Stimulated activated CD8-positive, alpha-beta memory T cell treated with anti-CD3 and anti-CD28 coated beads, Interleukin-7, amount 100 ng/mL, for 24 hours (primary cell): ENCODE measurements around the gene HOXA1.

ENCODE experiments used
- DNase-seq: peaks from one replicate; pipeline ENCODE4 v3.0.0-alpha.2; 2020; ENCODE audit warnings: low read depth

The HOXA1 gene

GRCh38 chr7:27105301-27106031 is 9.7 kb upstream of the HOXA1 start:
- DNase-seq, result no peak

GRCh38 chr7:27104341-27105058 is 8.7 kb upstream of the HOXA1 start:
- DNase-seq, result no peak

DNA sequence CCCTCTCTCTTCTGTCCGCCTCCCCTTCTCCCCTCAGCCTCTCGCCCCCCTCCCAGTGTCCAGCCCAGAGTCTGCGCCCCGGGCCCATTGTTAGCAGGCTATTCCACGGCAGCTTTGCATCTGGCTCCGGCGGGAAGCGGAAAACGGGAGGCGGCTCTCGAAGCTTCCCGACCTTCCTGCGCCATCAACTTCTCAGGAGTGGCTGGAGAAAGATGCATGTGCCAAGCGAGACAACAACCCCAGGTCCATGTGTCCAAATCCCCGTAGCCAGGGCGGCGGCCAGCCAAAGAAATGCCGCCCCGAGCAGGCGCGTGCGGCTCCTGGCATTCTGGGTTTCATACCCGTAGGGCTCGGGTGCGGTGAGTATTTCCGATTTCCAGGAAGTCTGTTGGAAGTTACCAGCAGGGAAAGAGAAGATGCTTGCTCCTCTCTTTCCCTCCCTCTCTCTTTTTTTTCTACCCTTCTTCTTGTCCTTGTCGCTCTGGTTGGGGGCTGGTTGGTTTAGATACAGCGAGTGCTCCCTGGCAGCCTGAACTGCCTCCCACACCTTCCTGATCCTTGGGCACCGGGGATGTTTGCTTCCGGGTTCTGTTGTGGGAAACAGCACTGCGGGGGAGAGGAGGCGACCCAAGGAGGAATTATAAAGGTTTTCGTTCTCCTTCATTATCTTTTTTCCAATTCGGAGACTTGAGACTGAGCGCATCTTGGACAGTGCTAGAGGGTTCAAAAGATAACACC is 7.9 kb upstream of the HOXA1 start:
- DNase-seq, result no peak

- DNase-seq, result no peak
Measured at GRCh38 chr7:27102581-27103442, 7.0 kb upstream of the HOXA1 start, which contains the start of gene HOXA2. Gene HOXA2, minus strand, starts transcription at chr7:27102683. Its CDS starts 183 bp downstream, at chr7:27102500.

DNA sequence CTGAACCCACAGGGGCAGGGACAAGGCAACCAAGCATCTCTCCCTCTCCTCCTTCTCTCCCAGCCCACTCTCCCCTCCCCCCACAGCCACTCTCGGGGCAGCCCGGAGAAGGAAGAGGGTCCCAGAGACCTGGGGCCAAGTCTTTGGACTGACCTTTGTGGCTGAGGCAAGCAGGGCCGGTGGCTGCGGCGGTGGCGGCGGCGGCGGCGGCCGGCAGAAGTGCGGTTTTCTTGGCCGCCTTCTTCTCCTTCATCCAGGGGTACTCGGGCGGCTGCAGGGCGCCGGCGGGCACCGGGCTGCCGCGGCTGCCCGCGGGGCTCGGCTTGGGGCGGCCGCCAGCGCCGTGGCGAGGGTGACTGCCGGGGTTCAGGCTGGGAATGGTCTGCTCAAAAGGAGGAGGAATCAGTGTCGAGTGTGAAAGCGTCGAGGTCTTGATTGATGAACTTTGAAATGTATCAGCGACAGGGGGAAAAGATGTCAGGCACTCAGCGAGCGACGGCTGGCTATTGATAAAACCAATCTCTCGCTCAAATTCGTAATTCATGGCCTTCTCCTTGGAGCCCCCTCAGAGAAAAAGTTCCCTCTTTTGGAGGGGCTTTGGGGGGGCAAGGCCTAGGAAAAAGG is 6.3 kb upstream of the HOXA1 start:
- DNase-seq, result no peak

GRCh38 chr7:27101171-27101956 is 5.6 kb upstream of the HOXA1 start:
- no peak for DNase-seq

GRCh38 chr7:27100694-27101170 is 4.9 kb upstream of the HOXA1 start:
- DNase-seq, result no peak

GRCh38 chr7:27099453-27100370 is 3.9 kb upstream of the HOXA1 start:
- DNase-seq, result no peak

DNA sequence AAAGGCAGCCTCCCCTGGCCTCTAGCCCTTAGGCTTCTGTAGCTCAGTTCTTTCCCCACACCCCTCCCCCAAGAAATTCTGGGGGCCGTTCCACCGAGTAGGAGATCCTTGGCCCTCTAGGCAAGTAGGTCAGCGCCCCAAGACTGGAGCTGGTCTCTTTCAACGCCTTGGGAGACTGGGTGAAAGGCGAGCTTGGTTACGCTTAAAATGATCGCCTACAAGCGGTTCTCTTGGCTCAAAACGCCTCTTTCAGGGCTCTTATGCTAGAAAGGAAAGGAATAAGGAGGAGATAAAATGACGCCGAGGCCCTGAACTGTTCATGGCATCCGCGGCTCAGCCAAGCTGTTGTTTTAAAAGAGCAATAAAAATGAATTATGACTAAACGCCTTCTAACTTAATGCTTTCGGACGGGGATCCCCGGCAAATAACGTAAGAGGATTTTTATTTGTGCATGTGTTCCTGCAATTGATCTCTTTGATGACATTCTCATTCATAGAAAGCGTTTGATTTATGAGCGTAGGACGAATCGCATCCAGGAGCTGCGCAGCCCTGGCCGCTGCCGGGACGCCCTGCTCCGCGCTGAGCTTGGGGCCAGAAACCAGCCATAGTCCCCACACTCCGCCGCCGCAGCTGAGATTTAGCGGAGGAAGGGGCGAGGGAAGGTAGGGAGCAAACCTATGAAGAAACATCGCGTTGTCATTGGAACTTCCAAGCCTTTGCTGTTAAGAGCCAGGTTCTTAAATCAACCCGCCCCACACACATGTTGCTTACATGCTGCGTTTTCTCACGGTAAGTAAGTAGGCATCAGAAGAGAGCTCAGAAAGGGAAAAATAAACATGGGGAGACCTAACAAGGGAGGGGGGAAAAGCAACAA is 3.0 kb upstream of the HOXA1 start:
- no peak for DNase-seq

DNA sequence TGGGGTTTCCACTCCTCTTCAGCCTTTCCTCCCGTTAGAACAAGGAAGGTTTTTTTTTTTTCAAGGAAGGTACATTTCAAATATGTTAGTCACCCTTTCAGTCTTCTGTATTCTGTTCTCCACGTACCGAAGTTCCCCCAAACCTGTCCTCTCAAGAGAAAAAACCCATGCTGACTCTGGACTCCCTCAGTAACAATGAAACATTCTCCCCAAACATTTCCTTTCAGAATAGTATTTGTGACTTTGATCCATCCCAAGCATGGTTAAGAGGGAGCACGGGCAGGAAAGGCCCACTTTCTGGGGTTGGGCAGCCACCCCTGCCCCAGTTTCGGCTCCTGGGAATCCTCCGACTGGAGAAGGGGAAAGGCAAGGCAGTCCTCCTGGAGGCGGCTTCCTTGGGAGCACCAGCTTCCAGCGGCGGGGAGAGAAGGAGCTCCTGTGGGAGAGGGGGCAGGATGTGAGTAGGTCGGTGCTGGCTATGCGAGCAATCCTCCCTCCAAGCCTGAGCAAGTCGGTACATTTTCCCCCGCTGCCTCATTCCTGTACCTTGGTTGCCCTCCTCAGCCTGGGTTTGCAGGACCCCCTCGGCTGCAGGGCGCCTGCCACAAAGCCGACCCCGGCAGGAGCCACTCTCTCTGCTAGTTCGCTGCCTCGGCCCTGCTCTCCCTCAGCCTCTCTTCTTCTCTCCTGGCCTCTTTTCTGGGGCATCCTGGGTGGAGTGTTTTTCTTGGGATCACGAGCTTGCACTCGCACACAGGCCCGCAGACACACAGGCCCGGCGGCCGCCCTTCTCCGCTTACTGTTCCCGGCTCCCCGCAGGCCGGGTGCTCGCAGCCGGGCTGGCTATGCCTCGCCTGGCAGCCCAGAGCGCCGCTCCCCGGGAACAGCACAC is 2.1 kb upstream of the HOXA1 start:
- DNase-seq, result no peak

DNA sequence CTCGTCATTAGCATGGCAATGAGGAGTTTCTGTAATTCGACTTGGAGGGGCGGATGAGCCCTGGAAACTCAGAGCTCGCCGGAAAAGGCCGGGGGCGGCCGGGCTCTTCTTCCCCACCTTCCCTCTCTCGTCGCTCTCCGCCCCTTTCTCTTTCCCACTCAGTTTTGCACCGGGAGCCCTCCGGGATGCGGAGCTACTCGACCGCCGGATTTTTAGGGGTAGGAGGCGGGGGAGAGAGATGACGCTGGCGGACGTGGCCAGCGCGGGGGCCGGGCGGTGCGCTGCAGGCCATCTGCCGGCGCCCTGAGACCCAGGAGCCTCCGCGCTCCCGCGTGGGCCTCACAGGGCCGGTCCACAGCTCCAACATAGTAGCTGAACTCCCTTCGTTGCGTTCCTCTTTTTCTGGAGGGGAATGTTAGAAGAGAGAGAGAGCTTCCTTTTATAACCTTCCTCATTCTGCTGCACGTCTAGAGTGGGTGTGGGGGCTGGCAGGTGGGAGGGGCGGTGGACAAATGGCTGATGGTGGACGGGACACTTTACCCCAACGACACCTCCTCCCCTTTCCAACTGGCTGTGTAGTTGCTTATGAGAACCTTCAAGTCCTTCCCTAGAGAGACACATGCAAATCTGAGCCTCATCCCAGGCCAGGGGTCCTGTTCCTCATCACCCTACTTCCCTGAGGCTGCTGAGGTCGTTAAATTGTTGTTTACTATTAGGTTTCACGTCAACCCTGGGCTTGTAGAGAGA is 1.1 kb upstream of the HOXA1 start:
- no peak for DNase-seq

- no peak for DNase-seq
Measured at GRCh38 chr7:27095050-27095896, 527 bp downstream of the HOXA1 start.

DNA sequence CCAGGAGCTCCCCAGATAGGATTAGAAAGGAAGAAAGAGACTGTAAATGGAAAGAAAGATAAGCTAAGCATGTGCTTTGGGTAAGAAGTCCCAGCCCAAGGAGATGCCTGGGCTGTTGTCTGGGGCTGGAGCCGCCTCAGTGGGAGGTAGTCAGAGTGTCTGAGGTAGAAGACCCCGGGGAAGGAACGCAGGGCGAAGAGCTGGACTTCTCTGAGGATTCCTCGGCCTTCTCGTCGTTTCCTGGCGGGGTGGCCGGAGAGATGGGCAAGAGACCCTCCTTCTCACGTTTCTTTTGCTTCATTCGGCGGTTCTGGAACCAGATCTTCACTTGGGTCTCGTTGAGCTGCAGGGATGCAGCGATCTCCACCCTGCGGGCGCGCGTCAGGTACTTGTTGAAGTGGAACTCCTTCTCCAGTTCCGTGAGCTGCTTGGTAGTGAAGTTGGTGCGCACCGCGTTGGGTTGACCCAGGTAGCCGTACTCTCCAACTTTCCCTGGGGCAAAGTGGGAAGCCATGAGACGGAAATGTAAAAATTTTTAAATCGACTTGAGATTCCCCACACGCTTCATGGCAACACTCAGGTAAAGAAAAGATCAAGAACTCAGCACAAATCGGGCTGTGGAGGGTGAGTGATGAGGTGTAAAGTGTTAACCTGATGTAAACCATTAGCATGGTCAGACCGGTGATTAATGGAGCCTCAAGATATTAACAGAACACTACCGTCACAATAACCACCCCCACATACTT is 1.3 kb downstream of the HOXA1 start:
- DNase-seq, result no peak

- DNase-seq, result no peak
Measured at GRCh38 chr7:27093184-27093895, 2.5 kb downstream of the HOXA1 start.

DNA sequence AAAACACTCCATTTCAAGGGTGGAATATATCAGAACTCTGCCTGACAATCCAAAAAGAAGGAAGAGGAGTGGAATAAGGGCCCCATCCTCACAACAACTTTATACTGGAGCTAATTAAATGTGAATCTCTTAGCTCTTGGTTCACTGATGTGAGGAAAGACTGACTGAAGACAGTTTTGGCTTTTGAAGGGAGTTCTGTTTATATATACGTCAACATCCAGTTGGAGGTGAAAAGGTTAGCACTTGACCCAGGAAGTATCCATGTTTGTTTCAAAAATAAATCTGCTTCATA is 3.0 kb downstream of the HOXA1 start:
- no peak for DNase-seq
